Measurements from ENCODE around the gene DDX10.
"Not testable (repeated sequence)": the region's sequence is repeated elsewhere in the genome, so short reads cannot be mapped to it uniquely, and the experiment has no call there.

DNA sequence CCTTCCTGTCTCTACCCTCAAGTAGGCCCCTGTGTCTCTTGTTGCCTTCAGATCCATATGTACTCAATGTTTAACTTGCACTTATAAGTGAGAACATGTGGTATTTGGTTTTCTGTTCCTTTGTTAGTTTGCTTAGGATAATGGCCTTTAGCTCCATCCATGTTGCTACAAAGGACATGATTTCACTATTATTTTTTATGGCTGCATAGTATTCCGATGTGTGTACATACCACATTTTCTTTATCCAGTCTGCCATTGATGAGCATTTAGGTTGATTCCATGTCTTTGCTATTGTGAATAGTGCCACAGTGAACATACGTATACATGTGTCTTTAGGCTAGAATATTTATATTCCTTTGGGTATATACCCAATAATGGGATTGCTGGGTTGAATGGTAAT, 75.3 kb downstream of the DDX10 start:
- TF ChIP-seq, protein P1, sequence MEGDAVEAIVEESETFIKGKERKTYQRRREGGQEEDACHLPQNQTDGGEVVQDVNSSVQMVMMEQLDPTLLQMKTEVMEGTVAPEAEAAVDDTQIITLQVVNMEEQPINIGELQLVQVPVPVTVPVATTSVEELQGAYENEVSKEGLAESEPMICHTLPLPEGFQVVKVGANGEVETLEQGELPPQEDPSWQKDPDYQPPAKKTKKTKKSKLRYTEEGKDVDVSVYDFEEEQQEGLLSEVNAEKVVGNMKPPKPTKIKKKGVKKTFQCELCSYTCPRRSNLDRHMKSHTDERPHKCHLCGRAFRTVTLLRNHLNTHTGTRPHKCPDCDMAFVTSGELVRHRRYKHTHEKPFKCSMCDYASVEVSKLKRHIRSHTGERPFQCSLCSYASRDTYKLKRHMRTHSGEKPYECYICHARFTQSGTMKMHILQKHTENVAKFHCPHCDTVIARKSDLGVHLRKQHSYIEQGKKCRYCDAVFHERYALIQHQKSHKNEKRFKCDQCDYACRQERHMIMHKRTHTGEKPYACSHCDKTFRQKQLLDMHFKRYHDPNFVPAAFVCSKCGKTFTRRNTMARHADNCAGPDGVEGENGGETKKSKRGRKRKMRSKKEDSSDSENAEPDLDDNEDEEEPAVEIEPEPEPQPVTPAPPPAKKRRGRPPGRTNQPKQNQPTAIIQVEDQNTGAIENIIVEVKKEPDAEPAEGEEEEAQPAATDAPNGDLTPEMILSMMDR (IDR thresholded peaks at IDR 0.05; ENCODE audit: low read depth, low read length, missing input control) = not testable (repeated sequence)
- not testable (repeated sequence) for TF ChIP-seq GABPA (IDR thresholded peaks at IDR 0.05 in 1 of 2, conservative IDR thresholded peaks at IDR 0.05 in 1 of 2); HNF4A (conservative IDR thresholded peaks at IDR 0.05); EGR1 (IDR thresholded peaks at IDR 0.05; ENCODE audit: low read depth in 2 of 2); TAF1 (conservative IDR thresholded peaks at IDR 0.05); FOXA1 (IDR thresholded peaks at IDR 0.05); RAD21 (IDR thresholded peaks at IDR 0.05); SP1 (IDR thresholded peaks at IDR 0.05)
- TF ChIP-seq, protein P2, sequence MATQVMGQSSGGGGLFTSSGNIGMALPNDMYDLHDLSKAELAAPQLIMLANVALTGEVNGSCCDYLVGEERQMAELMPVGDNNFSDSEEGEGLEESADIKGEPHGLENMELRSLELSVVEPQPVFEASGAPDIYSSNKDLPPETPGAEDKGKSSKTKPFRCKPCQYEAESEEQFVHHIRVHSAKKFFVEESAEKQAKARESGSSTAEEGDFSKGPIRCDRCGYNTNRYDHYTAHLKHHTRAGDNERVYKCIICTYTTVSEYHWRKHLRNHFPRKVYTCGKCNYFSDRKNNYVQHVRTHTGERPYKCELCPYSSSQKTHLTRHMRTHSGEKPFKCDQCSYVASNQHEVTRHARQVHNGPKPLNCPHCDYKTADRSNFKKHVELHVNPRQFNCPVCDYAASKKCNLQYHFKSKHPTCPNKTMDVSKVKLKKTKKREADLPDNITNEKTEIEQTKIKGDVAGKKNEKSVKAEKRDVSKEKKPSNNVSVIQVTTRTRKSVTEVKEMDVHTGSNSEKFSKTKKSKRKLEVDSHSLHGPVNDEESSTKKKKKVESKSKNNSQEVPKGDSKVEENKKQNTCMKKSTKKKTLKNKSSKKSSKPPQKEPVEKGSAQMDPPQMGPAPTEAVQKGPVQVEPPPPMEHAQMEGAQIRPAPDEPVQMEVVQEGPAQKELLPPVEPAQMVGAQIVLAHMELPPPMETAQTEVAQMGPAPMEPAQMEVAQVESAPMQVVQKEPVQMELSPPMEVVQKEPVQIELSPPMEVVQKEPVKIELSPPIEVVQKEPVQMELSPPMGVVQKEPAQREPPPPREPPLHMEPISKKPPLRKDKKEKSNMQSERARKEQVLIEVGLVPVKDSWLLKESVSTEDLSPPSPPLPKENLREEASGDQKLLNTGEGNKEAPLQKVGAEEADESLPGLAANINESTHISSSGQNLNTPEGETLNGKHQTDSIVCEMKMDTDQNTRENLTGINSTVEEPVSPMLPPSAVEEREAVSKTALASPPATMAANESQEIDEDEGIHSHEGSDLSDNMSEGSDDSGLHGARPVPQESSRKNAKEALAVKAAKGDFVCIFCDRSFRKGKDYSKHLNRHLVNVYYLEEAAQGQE (IDR thresholded peaks at IDR 0.05) = not testable (repeated sequence)
- TF ChIP-seq, protein P3, sequence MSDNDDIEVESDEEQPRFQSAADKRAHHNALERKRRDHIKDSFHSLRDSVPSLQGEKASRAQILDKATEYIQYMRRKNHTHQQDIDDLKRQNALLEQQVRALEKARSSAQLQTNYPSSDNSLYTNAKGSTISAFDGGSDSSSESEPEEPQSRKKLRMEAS (IDR thresholded peaks at IDR 0.05) = not testable (repeated sequence)
- TF ChIP-seq, protein P4, sequence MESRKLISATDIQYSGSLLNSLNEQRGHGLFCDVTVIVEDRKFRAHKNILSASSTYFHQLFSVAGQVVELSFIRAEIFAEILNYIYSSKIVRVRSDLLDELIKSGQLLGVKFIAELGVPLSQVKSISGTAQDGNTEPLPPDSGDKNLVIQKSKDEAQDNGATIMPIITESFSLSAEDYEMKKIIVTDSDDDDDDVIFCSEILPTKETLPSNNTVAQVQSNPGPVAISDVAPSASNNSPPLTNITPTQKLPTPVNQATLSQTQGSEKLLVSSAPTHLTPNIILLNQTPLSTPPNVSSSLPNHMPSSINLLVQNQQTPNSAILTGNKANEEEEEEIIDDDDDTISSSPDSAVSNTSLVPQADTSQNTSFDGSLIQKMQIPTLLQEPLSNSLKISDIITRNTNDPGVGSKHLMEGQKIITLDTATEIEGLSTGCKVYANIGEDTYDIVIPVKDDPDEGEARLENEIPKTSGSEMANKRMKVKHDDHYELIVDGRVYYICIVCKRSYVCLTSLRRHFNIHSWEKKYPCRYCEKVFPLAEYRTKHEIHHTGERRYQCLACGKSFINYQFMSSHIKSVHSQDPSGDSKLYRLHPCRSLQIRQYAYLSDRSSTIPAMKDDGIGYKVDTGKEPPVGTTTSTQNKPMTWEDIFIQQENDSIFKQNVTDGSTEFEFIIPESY (IDR thresholded peaks at IDR 0.05) = not testable (repeated sequence)
- TF ChIP-seq, protein P5, sequence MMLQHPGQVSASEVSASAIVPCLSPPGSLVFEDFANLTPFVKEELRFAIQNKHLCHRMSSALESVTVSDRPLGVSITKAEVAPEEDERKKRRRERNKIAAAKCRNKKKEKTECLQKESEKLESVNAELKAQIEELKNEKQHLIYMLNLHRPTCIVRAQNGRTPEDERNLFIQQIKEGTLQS (IDR thresholded peaks at IDR 0.05) = not testable (repeated sequence)
